ENCODE measurements around the gene AHSP. TPM values are rescaled to one million over a fixed set of nuclear protein-coding genes. Genes with fewer than 3 reads are reported as not detected.

Gene AHSP, protein sequence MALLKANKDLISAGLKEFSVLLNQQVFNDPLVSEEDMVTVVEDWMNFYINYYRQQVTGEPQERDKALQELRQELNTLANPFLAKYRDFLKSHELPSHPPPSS
- total RNA-seq (2013; cell fraction: nucleolus; rRNA removed), result not detected in 2 replicates
- total RNA-seq (2014; rRNA removed) (not detected in 2 replicates), total RNA-seq (2014; rRNA removed; fragmentation: Illumina TruSeq; extraction: Trizol) (not detected in 2 replicates), total RNA-seq (2021) (not detected in 2 replicates), polyA plus RNA-seq (2011; rRNA removed) (not detected in 2 replicates), polyA plus RNA-seq (2014; fragmentation: Illumina TruSeq; extraction: Trizol) (not detected in 2 replicates), polyA plus RNA-seq (2014; fragmentation: Nextera tagmentation; extraction: Ambion mirVana) (not detected), polyA plus RNA-seq (2014; rRNA removed) (not detected in 2 replicates), polyA plus RNA-seq (2016; fragmentation: Nextera tagmentation; extraction: Ambion mirVana) (not detected), polyA minus RNA-seq (2011; rRNA and poly(A)+ RNA removed) (not detected in 2 replicates), Bru-seq, nascent RNA (not detected), BruChase-seq, experiment 1, labeled RNA remaining after a 6-hour chase (not detected), BruChase-seq, experiment 2, labeled RNA remaining after a 2-hour chase (not detected)
- polyA plus RNA-seq (2011; ENCODE audit: low read depth), result not detected
- not detected in 2 replicates for polyA plus RNA-seq (2011; cell fraction: cytosol; rRNA removed)
- polyA plus RNA-seq (2011; cell fraction: nucleus; rRNA removed), result not detected in 2 replicates
- polyA plus RNA-seq (2012), result not detected in 2 replicates
- not detected in 2 replicates for polyA minus RNA-seq (2011; cell fraction: cytosol; rRNA and poly(A)+ RNA removed)
- not detected in 2 replicates for polyA minus RNA-seq (2011; cell fraction: nucleus; rRNA and poly(A)+ RNA removed)
- long read RNA-seq, experiment 1, result 0 reads
- long read RNA-seq, experiment 2, result 0 reads

DNA sequence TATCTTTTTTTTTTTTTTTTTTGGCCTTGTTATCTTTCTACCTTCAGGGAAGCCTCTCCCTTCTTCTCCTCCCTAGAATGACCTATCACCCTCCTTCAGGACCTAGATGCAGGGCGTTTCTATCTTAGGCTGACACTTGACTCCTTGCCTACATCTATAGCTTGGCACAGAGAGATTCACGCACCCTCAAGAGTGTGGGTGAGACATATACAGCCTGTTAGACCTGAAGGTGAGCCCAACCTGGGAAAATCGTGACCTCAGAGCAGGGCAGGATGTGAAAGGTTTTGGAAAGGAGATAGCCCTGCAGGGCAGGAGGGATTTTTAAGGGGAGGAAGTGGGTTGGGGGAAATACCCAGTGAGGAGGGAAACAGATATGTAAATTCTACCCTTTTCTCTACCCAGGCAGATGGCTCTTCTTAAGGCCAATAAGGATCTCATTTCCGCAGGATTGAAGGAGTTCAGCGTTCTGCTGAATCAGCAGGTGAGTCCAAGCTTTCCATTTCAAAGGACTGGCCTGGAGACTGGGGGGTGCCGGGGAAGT lies at the start of gene AHSP:
TSS of gene AHSP (plus strand) at position 167 of the 541 bp plus-strand sequence. CDS start at position 407, 240 bp downstream.
- 16% methylated on average over 6 of the region's 6 CpGs for WGBS (ENCODE audit: insufficient coverage, insufficient replicate concordance, low lambda C conversion rate, missing lambda C conversion rate)
- ATAC-seq, result no peak
- POLR2A ChIA-PET, result no interaction called here
- FAIRE-seq, result no peak
- Histone ChIP-seq H3K36me3 (ENCODE audit: control insufficient read depth in 2 of 2, insufficient read depth in 2 of 2, low read length in 1 of 2) (no peaks in the 10 kb centered on the region), H3K4me3 (no peak within 1 kb of the TSS), H4K20me1 (ENCODE audit: control insufficient read depth, insufficient read depth) (no peaks in the 10 kb centered on the region), H3K27me3 (replicated peaks in 1 of 2; ENCODE audit: control insufficient read depth in 2 of 2, insufficient read depth in 2 of 2, low read length in 1 of 2) (no peaks in the 10 kb centered on the region), H3K79me2 (ENCODE audit: control insufficient read depth, insufficient read depth, low read length) (no peaks in the 10 kb centered on the region), H2AFZ (ENCODE audit: control insufficient read depth, low read depth, low read length) (no peak within 1 kb of the TSS), H3K9ac (ENCODE audit: control insufficient read depth, insufficient read depth, low read length) (no peak within 1 kb of the TSS), H3K4me2 (ENCODE audit: control insufficient read depth, insufficient read depth) (no peak within 1 kb of the TSS), H3K4me1 (ENCODE audit: control insufficient read depth, insufficient read depth, low read length) (no peaks in the 10 kb centered on the region), H3K27ac (ENCODE audit: control insufficient read depth, insufficient read depth) (no peak within 1 kb of the TSS), H3K9me3 (replicated peaks; ENCODE audit: control insufficient read depth, insufficient read depth, low read length) (no peaks in the 10 kb centered on the region; the same call in 2 of the 3 replicates)
- SMC1A ChIA-PET (ENCODE audit: uncharacterized antibody, unreplicated experiment), result no interaction called here
- in situ Hi-C loops (cut with MboI), result no loop called here
- intact Hi-C loops (cut with micrococcal nuclease; ENCODE audit: unreplicated experiment), result no loop called here
- CTCF ChIA-PET, result no interaction called here
- no TSS peak for BruUV-seq (replicated peaks)
- no peak for DNase-seq (ENCODE audit: low read depth, low spot score)
- RAD21 ChIA-PET (ENCODE audit: unreplicated experiment), result no interaction called here
- TF ChIP-seq RFX5 (IDR thresholded peaks at IDR 0.05; ENCODE audit: low read depth, low read length), result no peak
- no peak for TF ChIP-seq POLR2AphosphoS2 (IDR thresholded peaks at IDR 0.05; ENCODE audit: low read depth, low read length)
- TF ChIP-seq, protein P1, sequence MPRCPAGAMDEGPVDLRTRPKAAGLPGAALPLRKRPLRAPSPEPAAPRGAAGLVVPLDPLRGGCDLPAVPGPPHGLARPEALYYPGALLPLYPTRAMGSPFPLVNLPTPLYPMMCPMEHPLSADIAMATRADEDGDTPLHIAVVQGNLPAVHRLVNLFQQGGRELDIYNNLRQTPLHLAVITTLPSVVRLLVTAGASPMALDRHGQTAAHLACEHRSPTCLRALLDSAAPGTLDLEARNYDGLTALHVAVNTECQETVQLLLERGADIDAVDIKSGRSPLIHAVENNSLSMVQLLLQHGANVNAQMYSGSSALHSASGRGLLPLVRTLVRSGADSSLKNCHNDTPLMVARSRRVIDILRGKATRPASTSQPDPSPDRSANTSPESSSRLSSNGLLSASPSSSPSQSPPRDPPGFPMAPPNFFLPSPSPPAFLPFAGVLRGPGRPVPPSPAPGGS (IDR thresholded peaks at IDR 0.05; ENCODE audit: borderline replicate concordance, insufficient read depth, low read depth, low read length, poor library complexity, severe bottlenecking), result no peak
- no peak for TF ChIP-seq BACH1 (IDR thresholded peaks at IDR 0.05; ENCODE audit: borderline replicate concordance)
- TF ChIP-seq SMARCA5 (IDR thresholded peaks at IDR 0.05), result no peak
- no peak for TF ChIP-seq NBN (IDR thresholded peaks at IDR 0.05)
- no peak for TF ChIP-seq ZNF217 (IDR thresholded peaks at IDR 0.05)
- TF ChIP-seq, protein P2, sequence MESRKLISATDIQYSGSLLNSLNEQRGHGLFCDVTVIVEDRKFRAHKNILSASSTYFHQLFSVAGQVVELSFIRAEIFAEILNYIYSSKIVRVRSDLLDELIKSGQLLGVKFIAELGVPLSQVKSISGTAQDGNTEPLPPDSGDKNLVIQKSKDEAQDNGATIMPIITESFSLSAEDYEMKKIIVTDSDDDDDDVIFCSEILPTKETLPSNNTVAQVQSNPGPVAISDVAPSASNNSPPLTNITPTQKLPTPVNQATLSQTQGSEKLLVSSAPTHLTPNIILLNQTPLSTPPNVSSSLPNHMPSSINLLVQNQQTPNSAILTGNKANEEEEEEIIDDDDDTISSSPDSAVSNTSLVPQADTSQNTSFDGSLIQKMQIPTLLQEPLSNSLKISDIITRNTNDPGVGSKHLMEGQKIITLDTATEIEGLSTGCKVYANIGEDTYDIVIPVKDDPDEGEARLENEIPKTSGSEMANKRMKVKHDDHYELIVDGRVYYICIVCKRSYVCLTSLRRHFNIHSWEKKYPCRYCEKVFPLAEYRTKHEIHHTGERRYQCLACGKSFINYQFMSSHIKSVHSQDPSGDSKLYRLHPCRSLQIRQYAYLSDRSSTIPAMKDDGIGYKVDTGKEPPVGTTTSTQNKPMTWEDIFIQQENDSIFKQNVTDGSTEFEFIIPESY (IDR thresholded peaks at IDR 0.05), result no peak
- no peak for TF ChIP-seq FOS (IDR thresholded peaks at IDR 0.05; ENCODE audit: borderline replicate concordance, extremely low read depth, insufficient read length)
- TF ChIP-seq BRCA1 (IDR thresholded peaks at IDR 0.05; ENCODE audit: low read depth, low read length), result no peak
- TF ChIP-seq, protein P3, sequence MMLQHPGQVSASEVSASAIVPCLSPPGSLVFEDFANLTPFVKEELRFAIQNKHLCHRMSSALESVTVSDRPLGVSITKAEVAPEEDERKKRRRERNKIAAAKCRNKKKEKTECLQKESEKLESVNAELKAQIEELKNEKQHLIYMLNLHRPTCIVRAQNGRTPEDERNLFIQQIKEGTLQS (IDR thresholded peaks at IDR 0.05; ENCODE audit: borderline replicate concordance, extremely low read depth, low read depth, low read length), result no peak
- TF ChIP-seq POLR2A (IDR thresholded peaks at IDR 0.05; ENCODE audit: low read depth, low read length), result no peak
- no peak for TF ChIP-seq NFYA (IDR thresholded peaks at IDR 0.05; ENCODE audit: borderline replicate concordance, low read depth, low read length)
- TF ChIP-seq CREB1 (IDR thresholded peaks at IDR 0.05; ENCODE audit: low read depth), result no peak
- no peak for TF ChIP-seq KLF5 (IDR thresholded peaks at IDR 0.05; ENCODE audit: partially characterized antibody)
- no peak for TF ChIP-seq CBX5 (IDR thresholded peaks at IDR 0.05; ENCODE audit: low read depth)
- TF ChIP-seq FOXK2 (IDR thresholded peaks at IDR 0.05), result no peak
- TF ChIP-seq ESRRA (IDR thresholded peaks at IDR 0.05; ENCODE audit: low read length), result no peak

Measured in GM12878 (cell line).